GM10248 (cell line): ENCODE data around the gene RAD51B.
"Not testable (repeated sequence)": the region's sequence is repeated elsewhere in the genome, so short reads cannot be mapped to it uniquely, and the experiment has no call there.

Experiments
- CTCF ChIA-PET: fragments of 300-600 bp; sonication (Branson Sonifier 250); formaldehyde crosslinking; extraction: SDS; loops from one replicate; lab custom pipeline; 2021; ENCODE audit warnings: antibody characterized with exemption; lab: Yijun Ruan, JAX
- POLR2A ChIA-PET: fragments of 350-650 bp; sonication (Branson Sonifier 250); formaldehyde crosslinking; extraction: SDS; loops from one replicate; lab custom pipeline; 2020; ENCODE audit warnings: antibody characterized with exemption; lab: Yijun Ruan, JAX
- DNase-seq: peaks from one replicate; pipeline ENCODE4 v3.0.0; 2012; ENCODE audit errors: extremely low spot score
- TF ChIP-seq, protein P1 (sequence below): IDR thresholded peaks from 2 replicates; pipeline ENCODE4 v1.5.1; 2012; ENCODE audit warnings: mild to moderate bottlenecking, low read depth; ENCODE audit errors: extremely low read depth, missing control alignments, control extremely low read depth

Gene RAD51B

DNA sequence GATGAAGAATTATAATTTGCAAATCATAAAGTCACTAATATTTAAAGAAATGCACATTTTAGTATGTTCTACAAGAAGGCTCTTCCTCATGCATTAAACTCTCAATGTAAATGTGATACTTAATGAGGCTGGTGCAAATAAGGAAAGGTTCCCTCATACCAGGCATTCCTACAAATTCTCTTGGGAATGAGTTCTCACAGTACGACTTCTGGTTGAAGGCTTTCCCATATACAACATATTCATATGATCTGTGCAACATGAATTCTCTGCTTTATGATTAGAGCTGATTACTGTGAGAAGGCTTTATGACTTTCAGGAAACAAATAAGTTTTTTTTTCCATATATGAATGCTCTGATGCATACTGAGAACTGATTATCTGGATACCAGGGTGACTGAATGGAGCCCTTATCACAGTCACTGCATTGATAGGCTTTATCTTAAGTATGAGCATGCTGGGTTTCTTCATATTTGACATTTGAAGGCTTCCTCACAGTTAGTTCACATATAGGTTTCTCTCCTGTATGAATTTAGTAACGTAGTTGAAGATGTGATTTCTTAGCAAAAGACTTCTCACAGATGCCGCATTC is 293.9 kb downstream of the RAD51B start:
- DNase-seq: no peak
- TF ChIP-seq, protein P1, sequence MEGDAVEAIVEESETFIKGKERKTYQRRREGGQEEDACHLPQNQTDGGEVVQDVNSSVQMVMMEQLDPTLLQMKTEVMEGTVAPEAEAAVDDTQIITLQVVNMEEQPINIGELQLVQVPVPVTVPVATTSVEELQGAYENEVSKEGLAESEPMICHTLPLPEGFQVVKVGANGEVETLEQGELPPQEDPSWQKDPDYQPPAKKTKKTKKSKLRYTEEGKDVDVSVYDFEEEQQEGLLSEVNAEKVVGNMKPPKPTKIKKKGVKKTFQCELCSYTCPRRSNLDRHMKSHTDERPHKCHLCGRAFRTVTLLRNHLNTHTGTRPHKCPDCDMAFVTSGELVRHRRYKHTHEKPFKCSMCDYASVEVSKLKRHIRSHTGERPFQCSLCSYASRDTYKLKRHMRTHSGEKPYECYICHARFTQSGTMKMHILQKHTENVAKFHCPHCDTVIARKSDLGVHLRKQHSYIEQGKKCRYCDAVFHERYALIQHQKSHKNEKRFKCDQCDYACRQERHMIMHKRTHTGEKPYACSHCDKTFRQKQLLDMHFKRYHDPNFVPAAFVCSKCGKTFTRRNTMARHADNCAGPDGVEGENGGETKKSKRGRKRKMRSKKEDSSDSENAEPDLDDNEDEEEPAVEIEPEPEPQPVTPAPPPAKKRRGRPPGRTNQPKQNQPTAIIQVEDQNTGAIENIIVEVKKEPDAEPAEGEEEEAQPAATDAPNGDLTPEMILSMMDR: no peak
- CTCF ChIA-PET: no interaction called here

DNA sequence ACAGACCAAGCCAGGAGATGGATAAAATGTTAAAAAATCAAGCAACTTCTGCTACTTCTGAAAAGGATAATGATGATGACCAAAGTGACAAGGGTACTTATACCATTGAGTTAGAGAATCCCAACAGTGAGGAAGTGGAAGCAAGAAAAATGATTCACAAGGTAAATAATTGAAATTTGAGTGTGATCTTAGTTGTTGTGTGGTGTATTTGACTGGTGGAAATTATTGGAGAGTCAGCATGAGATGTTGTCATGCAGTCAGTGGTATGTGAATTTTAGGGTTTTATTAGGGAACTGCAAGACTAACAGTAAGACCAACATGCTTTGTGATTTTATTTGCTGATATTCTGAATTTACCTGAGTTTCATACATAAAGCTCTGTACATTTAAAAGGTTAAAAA is 296.4 kb downstream of the RAD51B start:
- CTCF ChIA-PET: interaction anchor here (0.7 to 0.8 kb wide), 2 partner anchors 12 to 57 kb away, joined by 3 read pairs; no protein-coding TSS in a partner anchor
- DNase-seq, POLR2A ChIA-PET: not testable (repeated sequence)

More for the DNA sequence above, 293.9 kb downstream of the RAD51B start:
- POLR2A ChIA-PET: no interaction called here

GRCh38 chr14:68122651-68123050 is 303.1 kb downstream of the RAD51B start:
- CTCF ChIA-PET: interaction anchor here (1.6 kb wide), 1 partner anchor 41 kb away, joined by 4 read pairs; no protein-coding TSS in a partner anchor
- TF ChIP-seq, protein P1: no peak
- no peak for DNase-seq
- POLR2A ChIA-PET: no interaction called here

GRCh38 chr14:68124050-68124449 is 304.5 kb downstream of the RAD51B start:
- no peak for DNase-seq
- TF ChIP-seq, protein P1: no peak
- CTCF ChIA-PET: interaction anchor here (1.5 to 2.3 kb wide), 4 partner anchors 13 to 720 kb away, joined by 3 to 9 read pairs (median 4); no protein-coding TSS in a partner anchor
- POLR2A ChIA-PET: no interaction called here

DNA sequence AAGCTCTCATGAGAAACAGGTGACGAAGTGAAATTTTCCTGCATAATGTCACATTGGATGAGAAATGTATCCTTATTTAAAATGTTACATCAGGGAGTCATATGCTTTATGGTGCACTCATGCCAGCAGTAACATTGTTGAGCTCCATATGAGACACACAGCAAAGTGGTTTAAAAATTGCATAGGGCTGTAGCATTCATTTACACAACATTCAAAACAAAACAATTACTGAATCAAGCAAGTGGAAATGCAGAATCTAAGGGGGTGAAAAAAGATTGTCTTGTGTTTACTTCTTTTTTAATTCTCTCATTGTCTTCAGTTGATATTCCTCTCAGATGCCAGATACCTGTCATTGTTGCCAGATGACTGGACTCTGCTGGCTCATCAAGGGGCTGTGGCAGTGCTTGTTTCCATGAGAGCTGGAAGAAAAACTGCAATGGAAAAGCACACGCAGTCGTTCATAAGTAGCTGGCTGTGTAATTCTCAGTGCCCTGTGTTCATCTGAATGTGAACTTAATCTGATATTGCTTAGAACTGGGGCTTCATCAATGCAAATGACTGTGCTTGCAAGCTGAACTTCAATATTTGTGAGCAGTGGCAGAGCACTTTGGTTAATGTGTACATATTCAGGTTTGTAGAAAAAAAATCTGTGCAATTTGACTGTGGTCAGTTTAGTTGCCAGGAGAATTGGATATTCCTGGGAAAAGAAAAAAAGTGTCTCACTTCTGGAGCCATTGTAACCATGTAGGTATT is 305.6 kb downstream of the RAD51B start:
- ChIA-PET CTCF (interaction anchor here (1.5 to 2.3 kb wide), 4 partner anchors 10 to 719 kb away, joined by 3 to 9 read pairs (median 4); no protein-coding TSS in a partner anchor), POLR2A (no interaction called here)
- TF ChIP-seq, protein P1: no peak
- DNase-seq: no peak

DNA sequence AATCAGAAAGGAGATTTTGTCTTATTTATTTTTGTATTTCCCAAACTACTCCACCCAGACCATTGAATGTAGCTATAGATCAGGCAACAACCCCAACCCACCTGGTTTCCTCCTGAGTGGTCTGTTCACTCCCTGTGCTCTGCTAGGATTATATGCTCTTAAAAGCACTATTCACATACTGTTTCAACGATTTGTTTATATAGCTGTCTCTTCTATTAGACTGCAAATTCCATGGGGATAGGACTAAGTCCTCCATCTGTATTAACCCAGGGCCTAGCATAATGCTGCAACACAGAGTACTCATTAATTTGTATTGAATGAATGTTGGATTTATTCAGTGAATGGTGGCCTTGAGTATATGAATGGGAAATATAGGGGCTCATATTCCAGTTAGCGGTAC is 307.6 kb downstream of the RAD51B start:
- ChIA-PET CTCF (interaction anchor here (1.5 kb wide), 1 partner anchor 10 kb away, joined by 3 read pairs; no protein-coding TSS in a partner anchor), POLR2A (no interaction called here)
- TF ChIP-seq, protein P1: no peak
- no peak for DNase-seq

DNA sequence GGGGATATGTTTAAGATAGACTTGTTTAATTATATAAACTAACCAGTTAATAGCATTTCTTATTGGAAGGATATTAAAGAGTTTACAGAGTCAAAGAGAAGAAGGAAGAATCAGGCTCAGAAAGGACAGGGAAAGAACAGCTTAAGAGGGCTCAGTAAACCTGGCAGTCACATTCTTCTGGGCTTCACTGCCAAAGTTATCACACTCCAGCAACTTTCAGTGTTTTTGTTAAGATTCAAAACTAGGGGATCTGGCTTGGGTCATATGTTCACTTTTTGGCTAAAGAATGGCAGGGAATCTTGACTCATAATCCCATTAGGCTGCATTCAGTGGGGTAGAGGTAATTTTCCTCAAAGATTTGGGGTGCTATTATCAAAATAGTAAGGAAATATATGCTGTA is 312.3 kb downstream of the RAD51B start:
- TF ChIP-seq, protein P1: no peak
- POLR2A ChIA-PET: no interaction called here
- CTCF ChIA-PET: interaction anchor here (1.0 kb wide), 1 partner anchor 11 kb away, joined by 3 read pairs; no protein-coding TSS in a partner anchor
- DNase-seq: no peak
